IPS DF 6.9 (cell line): ENCODE data around the gene MMP8.

ENCODE experiments used
- DNase-seq: peaks from one replicate; pipeline ENCODE4 v3.0.0-alpha.2; 2013; ENCODE audit warnings: low read depth, low spot score
- H3K27ac ChIP-seq: one replicate; pipeline ENCODE4 v1.5.1; 2013; ENCODE audit warnings: low read length, control low read depth
- H3K27me3 ChIP-seq: 2 replicates; pipeline ENCODE4 v1.6.1; 2013; ENCODE audit warnings: mild to moderate bottlenecking, low read length; ENCODE audit not compliant: control insufficient read depth, insufficient read depth
- H3K36me3 ChIP-seq: 2 replicates; pipeline ENCODE4 v1.6.1; 2013; ENCODE audit warnings: low read length; ENCODE audit not compliant: control insufficient read depth, insufficient read depth
- H3K4me1 ChIP-seq: 2 replicates; pipeline ENCODE4 v1.6.1; 2013; ENCODE audit warnings: low read length; ENCODE audit not compliant: control insufficient read depth, insufficient read depth
- H3K4me3 ChIP-seq: 2 replicates; pipeline ENCODE4 v1.5.1; 2013; ENCODE audit warnings: mild to moderate bottlenecking, low read length
- H3K9me3 ChIP-seq: 2 replicates; pipeline ENCODE4 v1.6.1; 2013; ENCODE audit warnings: low read length, inconsistent platforms; ENCODE audit not compliant: control insufficient read depth, insufficient read depth
- WGBS: extraction: QIAGEN DNeasy Blood & Tissue Kit; methylation state at CpG from one replicate; pipeline ENCODE4 v1.1.7; 2013; ENCODE audit warnings: mixed read lengths, missing lambda C conversion rate; ENCODE audit not compliant: insufficient read length, insufficient coverage; 5-methylcytosine and 5-hydroxymethylcytosine counted together

Gene MMP8

GRCh38 chr11:102724904-102725500, at the start of gene MMP8:
TSS of gene MMP8 (minus strand) at chr11:102724954. CDS start at chr11:102724855, 99 bp downstream.
- no peaks in the 10 kb centered on the region for H3K9me3 ChIP-seq
- WGBS: no CpG with 5 or more reads among the region's 2 CpGs
- DNase-seq: no peak
- no peak within 1 kb of the TSS for H3K4me3 ChIP-seq
- H3K27me3 ChIP-seq: no peaks in the 10 kb centered on the region
- H3K36me3 ChIP-seq: no peaks in the 10 kb centered on the region
- H3K27ac ChIP-seq: no peak within 1 kb of the TSS
- no peaks in the 10 kb centered on the region for H3K4me1 ChIP-seq

- Histone ChIP-seq H3K27ac (no peak overlapping the region), H3K4me1 (no peaks in the 10 kb centered on the region), H3K36me3 (no peaks in the 10 kb centered on the region), H3K4me3 (no peak overlapping the region), H3K27me3 (no peaks in the 10 kb centered on the region), H3K9me3 (no peaks in the 10 kb centered on the region)
- DNase-seq: no peak
- no CpG with 5 or more reads among the region's 4 CpGs for WGBS
These were observed 48.6 kb upstream of the MMP8 start for GRCh38 chr11:102773386-102773785.

GRCh38 chr11:102771351-102771750, 46.6 kb upstream of the MMP8 start:
- DNase-seq: no peak
- H3K4me3 ChIP-seq: no peak overlapping the region
- H3K36me3 ChIP-seq: no peaks in the 10 kb centered on the region
- no peaks in the 10 kb centered on the region for H3K27me3 ChIP-seq
- no CpG with 5 or more reads among the region's 1 CpG for WGBS
- no peaks in the 10 kb centered on the region for H3K9me3 ChIP-seq
- no peak overlapping the region for H3K27ac ChIP-seq
- no peaks in the 10 kb centered on the region for H3K4me1 ChIP-seq

GRCh38 chr11:102770191-102770590, 45.4 kb upstream of the MMP8 start:
- Histone ChIP-seq H3K27ac (no peak overlapping the region), H3K9me3 (no peaks in the 10 kb centered on the region), H3K36me3 (no peaks in the 10 kb centered on the region), H3K27me3 (no peaks in the 10 kb centered on the region), H3K4me1 (no peaks in the 10 kb centered on the region), H3K4me3 (no peak overlapping the region)
- DNase-seq: no peak

GRCh38 chr11:102767800-102768199, 43.0 kb upstream of the MMP8 start:
- Histone ChIP-seq H3K9me3 (no peaks in the 10 kb centered on the region), H3K36me3 (no peaks in the 10 kb centered on the region), H3K27ac (no peak overlapping the region), H3K4me3 (no peak overlapping the region), H3K27me3 (no peaks in the 10 kb centered on the region), H3K4me1 (no peaks in the 10 kb centered on the region)
- no peak for DNase-seq
- no CpG with 5 or more reads among the region's 18 CpGs for WGBS

- Histone ChIP-seq H3K9me3 (no peaks in the 10 kb centered on the region), H3K4me1 (no peaks in the 10 kb centered on the region), H3K4me3 (no peak overlapping the region), H3K27ac (no peak overlapping the region), H3K36me3 (no peaks in the 10 kb centered on the region), H3K27me3 (no peaks in the 10 kb centered on the region)
- no peak for DNase-seq
- WGBS: no CpG with 5 or more reads among the region's 2 CpGs
These were observed 38.7 kb upstream of the MMP8 start for GRCh38 chr11:102763440-102763839.

GRCh38 chr11:102762361-102762767, 37.6 kb upstream of the MMP8 start:
- Histone ChIP-seq H3K4me1 (no peaks in the 10 kb centered on the region), H3K36me3 (no peaks in the 10 kb centered on the region), H3K4me3 (no peak overlapping the region), H3K27ac (no peak overlapping the region), H3K27me3 (no peaks in the 10 kb centered on the region), H3K9me3 (no peaks in the 10 kb centered on the region)
- no CpG with 5 or more reads among the region's 2 CpGs for WGBS
- no peak for DNase-seq

- H3K9me3 ChIP-seq: no peaks in the 10 kb centered on the region
- H3K27ac ChIP-seq: no peak overlapping the region
- no CpG with 5 or more reads among the region's 4 CpGs for WGBS
- H3K36me3 ChIP-seq: no peaks in the 10 kb centered on the region
- no peak overlapping the region for H3K4me3 ChIP-seq
- H3K27me3 ChIP-seq: no peaks in the 10 kb centered on the region
- no peaks in the 10 kb centered on the region for H3K4me1 ChIP-seq
- no peak for DNase-seq
These were observed 37.0 kb upstream of the MMP8 start for GRCh38 chr11:102761646-102762238.

GRCh38 chr11:102760344-102761035, 35.7 kb upstream of the MMP8 start:
- H3K27me3 ChIP-seq: no peaks in the 10 kb centered on the region
- H3K36me3 ChIP-seq: no peaks in the 10 kb centered on the region
- no peak for DNase-seq
- no peaks in the 10 kb centered on the region for H3K9me3 ChIP-seq
- no CpG with 5 or more reads among the region's 4 CpGs for WGBS
- no peak overlapping the region for H3K4me3 ChIP-seq
- no peaks in the 10 kb centered on the region for H3K4me1 ChIP-seq
- H3K27ac ChIP-seq: no peak overlapping the region

- Histone ChIP-seq H3K27me3 (no peaks in the 10 kb centered on the region), H3K36me3 (no peaks in the 10 kb centered on the region), H3K4me3 (no peak overlapping the region), H3K27ac (no peak overlapping the region), H3K4me1 (0 out of 2 replicates have a peak, but pooled peaks cover 2% of the 10 kb centered on the region), H3K9me3 (no peaks in the 10 kb centered on the region)
- no CpG with 5 or more reads among the region's 2 CpGs for WGBS
- DNase-seq: no peak
These were observed 33.2 kb upstream of the MMP8 start for GRCh38 chr11:102757823-102758549.
